Left forelimb (tissue), 1 donor: ENCODE data around the gene ZRANB3.

Source experiments
- DNase-seq: peaks from one replicate; pipeline ENCODE4 v3.0.0-alpha.2; 2018; ENCODE audit warnings: low spot score

ZRANB3 gene

DNA sequence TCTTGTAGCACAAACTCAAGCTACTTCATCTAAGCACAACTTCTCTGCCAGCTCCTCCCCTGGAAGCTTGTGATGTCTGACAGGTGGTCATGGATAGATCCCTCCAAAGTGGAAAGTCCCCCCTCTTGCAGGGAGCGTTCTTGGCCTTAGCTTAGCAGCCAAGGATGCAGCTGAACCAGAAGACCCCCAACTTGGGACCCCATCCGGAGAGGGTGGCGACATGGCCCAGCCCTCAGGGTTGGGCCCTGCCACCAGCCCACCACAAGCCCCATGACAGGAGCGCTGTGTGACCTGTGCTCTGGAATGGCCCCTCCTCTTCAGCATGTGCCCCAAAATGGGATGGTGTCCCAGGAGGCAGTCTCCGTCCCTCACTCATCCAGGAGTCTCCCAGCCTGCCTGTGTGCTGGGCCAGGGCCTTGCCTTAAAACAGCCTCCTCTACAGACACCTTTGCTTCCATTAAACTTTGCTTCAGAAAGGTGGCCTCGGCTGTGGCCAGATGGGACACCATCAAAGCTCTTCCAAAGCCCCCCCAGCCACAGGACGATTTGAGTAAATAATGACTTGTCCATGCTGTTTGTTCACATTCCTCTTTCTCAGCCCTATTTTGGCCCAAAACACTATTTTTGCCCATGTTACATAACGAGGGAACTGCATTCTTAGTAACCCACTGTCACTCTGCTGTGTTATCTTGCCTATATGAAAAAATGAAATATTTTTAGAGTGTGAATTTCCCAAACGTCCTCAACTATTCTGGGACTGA is 356.8 kb downstream of the ZRANB3 start:
- no peak for DNase-seq

DNA sequence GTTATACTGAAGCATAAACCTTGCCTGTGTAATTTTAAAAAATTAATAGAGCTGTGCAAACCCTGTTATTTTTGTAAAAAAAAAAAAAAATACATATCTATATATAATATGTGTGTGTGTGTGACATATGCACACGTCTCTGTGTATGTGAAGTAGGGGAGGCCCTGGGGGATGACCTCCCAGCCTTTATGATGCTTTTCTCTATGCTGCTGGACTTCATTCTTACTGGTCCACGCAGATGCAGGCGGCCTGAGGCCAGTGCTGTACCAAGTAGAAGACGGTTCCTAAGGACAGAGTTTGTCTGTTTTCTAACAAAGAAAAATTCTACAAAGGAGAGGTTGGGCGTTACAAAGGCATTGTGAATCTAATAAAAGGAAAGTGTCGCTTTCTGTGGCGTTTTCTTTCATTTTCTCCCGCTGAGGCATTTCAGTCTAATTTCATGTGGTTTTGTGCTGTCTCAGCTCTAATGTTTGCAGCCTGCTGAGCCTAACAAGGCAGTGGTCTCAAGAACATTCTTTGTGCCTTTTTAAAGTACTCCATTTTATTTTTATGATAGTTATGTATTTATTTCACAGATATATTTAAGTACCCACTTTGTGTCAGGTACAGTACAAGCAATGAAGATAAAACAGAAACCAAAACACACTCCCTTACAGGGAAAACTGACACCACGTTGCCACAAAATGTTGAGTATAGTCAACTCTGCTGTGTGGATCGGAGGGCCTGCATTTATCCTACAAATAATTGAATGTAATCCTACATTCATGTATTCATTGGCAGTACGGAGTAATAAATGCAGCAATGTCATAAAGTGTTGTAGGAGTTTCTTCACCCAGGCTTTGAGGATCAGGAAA is 360.9 kb downstream of the ZRANB3 start:
- no peak for DNase-seq

DNA sequence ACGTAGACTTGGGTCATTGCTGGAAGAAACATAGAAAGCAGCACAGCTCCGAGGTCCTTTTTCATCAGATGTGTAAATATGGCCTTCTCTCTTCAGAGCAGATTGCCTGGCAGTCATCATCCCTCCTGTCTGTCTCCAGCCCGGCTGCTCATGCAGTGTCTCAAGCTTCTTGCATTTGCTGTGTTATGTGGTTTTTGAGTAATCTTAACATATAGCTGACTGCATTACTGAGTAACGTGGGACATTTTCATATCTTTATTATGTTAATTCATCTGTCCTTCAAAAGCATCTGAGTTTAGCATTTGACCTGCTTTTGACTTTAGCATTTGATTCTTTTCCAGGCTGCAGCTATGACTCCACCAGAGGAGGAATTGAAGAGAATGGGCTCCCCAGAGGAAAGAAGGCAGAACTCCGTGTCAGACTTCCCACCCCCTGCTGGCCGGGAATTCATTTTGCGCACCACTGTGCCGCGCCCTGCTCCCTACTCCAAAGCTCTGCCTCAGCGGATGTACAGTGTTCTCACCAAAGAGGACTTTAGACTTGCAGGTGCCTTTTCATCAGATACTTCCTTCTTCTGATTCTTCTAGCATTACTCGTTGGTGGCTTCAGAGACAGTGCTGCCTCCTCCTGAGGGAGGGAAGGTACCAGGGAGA is 362.7 kb downstream of the ZRANB3 start:
- DNase-seq: no peak

DNA sequence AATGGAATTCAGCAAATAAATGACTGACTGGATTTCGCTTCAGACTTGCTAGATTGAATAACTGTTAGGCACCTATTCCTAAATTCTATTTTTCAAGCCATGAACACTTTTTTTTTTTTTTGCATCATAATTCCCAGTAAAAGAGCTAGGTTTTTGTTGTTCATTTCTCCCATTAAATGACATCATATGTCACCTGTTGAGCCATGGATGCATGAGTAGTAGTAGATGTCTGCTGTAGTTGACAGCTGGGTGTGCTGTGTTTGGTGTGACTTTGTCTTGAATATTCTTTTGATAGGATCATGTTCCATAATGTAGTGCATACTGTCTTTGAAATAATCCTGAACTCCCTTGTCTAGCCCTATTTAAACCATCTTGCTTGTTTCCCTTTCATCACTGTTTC is 363.7 kb downstream of the ZRANB3 start:
- DNase-seq: no peak

DNA sequence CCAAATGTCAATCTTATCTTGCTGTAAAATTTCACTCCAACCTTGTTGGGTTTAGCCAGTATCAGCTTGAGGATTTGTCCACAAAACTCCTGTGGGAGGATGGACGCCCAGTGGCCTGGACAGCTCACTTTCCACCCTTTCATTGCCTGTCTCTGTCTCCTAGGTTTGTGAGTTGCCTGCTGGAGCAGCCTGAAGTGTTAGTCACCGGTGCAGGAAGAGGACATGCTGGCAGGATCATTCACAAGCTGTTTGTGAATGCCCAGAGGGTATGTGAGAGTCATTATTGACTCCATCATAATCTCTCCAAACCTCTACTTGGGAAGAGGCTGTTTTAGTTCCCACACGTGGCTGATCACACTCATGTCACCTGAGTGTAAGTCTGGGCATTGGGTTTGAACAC is 366.6 kb downstream of the ZRANB3 start:
- DNase-seq: no peak

DNA sequence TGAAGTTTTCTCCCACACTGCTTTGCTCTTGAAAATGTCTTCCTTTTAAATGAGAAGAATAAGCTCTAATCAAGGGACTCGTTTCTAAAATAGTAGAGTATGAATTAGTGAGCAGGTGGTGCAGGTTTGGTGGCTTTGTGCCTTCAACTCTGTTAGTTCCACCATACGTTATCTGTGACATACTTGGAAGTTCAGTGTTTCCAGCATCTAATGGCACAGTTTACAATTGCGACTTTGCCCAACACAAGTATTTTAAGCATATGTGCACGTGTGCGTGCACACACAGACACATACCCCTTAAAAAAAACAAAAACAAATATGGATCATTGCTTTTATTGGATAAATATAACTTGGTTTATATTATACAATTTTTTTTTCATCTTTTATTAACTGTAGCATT is 367.1 kb downstream of the ZRANB3 start:
- no peak for DNase-seq

DNA sequence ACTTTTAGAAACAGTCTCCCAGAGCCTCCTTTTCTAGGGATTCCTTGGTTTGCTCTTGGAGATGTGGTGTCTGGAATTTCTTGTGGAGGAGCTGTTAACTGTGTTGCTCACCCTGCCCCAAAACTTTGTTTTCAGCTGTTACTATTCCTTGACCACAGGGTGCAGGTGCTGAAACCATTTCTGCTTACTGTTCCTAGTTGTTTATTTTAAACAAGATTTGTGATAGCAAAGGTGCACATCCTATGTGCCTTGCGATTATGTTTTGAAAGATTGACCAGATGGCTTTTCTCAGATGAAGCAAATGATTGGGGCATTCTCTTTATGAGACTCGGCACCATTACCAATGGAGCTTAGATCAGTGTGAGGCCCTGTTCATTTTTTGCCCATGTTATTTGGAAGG is 367.7 kb downstream of the ZRANB3 start:
- DNase-seq: no peak

DNA sequence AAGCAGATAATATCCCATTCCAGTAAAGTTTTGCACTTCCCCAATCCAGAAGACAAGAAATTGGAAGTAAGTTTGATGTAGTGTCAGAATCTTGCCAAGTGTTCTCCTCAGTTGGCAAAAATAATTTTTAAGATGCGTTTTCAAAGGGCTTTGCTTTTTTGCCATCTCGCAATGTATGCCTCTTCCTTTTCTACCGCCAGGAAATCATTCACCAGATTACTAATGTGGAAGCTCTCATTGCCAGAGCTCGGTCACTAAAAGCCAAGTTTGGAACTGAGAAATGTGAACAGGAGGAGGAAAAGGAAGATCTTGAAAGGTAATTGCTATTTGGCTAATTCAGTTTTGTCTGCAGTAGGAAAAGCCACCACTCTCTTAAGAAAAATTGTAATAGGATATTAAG is 368.2 kb downstream of the ZRANB3 start:
- DNase-seq: no peak

DNA sequence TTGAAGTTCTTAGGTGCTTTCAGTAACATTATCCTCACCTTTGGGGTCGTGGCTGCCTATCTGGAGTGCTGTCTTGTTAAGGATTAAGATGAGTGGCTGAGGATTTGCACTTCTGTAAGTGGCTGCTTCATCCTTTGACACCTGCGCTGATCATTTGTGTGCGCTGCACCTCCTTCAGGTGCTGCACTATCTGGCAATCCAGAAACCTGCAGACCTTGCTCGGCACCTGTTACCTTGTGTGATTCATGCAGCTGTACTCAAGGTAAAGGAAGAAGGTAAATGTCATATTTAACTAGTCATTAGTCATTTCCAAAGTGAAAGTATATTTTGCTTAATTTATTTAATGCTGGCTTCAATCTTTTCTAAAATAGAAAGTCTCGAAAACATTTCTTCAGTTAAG is 368.6 kb downstream of the ZRANB3 start:
- DNase-seq: no peak

DNA sequence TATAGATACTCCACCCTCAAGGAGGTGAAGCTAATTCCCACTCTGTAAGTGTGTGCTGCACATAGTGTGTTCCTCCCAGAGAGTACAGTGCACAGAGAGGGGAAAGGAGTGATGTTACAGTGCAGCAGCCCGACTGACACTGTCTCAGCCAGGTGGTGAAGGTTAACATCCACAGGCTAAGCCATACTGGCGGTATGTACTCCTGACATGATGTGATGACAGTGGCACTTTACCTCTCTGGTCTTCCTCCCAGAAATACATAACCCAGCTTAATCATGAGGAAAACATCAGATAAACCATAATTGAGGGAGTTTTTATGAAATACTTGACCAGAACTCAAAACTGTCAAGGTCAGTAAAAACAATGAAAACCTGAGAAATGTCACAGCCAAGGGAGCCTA is 371.8 kb downstream of the ZRANB3 start:
- DNase-seq: no peak

DNA sequence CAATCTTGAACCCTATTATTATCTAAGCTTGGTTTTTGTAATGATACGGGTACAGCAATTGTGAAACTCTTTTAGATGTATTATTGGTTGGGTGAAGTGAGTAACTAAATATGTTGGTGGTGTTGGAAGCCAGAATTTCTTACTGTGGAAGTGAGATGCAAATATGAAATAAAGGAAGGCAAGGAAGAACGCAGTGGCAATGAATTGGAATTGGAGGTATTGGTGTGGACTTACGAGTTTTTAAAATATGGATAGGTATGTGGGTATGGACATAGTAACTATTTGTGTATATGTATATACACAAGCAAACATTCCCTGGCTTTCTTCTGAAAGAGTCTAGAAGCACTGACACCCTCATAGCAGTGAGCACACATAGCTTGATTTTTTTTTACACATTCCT is 373.2 kb downstream of the ZRANB3 start:
- no peak for DNase-seq

DNA sequence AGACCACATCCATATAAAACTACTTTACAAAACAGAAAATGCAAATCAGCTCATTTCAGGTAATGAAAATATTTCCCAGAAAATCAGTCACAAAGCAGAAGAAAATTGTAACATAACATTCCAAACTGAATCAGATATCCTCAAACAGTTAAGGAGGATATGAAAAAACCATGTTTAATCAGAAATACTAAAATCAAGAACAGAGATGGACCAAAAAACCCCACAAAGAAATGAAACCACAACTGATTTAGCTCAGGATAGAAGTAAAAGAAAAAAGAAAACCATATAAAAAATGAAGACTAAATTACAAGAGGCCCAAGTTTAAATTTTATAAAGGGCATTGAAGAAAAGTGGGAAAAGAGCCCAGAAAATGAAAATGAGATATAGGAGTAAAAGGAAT is 376.1 kb downstream of the ZRANB3 start:
- no peak for DNase-seq

DNA sequence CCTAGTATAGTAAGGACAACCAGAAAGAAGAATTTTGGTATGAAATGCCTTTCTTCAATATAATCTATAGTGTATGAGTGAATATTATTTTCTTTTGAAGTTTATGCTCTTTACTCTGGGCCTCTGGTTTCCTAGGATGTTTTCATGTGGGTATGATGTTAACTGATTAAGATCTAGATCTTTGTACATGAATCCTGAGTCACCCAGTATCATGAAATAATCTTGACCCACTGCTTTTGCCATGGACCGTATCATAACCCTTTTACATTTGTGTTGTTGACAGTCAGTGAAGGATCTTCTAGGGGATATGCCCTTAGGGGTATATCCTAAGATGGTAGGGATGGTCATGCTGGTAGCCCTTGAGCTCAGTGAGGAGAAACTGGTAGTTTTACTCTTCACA is 378.7 kb downstream of the ZRANB3 start:
- no peak for DNase-seq

DNA sequence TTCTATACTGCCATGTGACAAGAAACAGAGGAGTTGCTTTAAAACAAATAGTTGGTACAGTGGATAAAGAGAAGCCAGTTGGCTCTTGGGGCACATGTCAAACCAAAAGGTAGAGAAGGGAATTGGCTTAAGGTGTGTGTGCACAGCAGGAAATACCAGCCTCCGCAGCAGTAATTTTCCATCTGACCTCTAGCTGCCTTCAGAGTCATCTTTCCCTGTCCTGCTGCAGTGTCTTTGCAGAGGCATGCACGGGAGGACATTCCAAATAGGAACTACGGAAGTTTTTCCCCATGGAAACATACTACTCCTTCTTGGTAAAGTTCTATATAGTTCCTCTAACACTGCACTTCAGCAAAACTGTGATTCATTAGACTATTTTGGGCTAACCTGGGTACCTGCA is 379.4 kb downstream of the ZRANB3 start:
- DNase-seq: no peak

DNA sequence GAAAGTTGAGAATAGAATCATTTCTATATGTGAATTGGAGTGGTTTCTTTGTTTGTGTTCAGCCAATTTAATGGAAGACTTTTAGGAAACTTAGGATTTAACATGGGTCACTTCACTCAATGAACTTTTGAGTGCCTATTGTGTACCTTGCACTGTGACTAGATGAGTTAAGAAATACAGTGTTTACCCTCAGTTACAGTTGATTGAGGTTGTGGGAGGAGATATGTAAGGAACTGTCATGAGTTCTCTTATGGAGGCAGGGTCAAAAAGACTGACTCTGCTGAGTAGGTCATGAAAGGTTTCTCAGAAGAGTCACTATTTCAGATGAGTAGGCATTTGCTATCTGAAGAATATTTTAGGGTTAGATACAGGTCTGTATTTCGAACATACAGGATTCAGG is 380.3 kb downstream of the ZRANB3 start:
- DNase-seq: no peak

DNA sequence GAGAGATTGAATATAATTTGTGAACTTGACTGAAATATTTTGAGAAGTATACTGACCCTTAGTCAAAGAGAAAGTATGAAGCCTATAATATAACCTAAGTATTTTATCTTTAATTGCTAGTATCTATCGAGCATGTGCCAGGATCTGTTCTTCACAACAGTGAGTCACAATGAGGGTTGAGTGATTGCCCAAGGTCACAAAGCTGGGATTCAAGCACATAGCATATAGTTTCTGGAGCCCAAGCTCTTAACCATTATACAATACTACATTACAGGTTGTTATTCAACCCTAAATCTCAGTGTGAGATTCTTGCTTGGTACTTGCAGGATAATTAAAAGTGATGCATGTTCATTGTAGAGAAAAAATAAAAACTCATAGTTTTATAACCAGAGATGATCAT is 381.8 kb downstream of the ZRANB3 start:
- DNase-seq: no peak

DNA sequence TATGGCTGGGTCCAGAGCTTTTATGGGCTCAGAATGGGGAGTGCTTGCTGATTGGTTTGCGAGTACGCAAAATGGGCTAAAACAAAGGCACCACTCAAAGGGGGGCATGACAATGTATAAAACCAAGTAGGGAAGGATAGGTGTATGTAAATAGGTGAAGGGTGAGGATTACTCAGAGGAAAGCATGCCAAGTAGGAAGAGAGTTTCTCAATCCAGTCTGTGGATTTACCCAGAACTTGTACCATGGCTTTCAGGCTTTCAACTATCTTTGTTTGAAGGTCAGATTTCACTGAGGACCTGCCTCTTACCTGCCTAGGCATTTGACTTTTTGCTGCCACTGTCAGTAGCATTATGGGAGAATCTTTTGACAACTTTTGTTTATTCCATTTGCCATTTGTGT is 386.7 kb downstream of the ZRANB3 start:
- DNase-seq: no peak

DNA sequence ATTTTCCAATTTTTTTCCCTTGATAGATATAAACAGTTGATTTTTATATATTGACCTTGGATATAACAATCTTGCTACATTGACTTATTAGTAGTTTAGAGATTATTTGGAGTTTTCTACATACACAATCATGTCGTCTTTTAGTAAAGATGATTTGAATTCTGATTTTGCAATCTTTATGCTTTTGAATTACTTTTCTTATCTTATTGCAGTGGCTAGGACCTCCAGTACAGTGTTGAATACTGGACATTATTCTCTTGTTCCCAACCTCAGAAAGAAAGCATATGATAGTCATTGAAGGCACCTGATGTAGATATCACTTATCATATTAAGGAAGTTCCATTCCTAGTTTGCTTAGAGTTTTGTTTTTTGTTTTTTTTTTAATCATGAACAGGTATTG is 388.7 kb downstream of the ZRANB3 start:
- DNase-seq: no peak

DNA sequence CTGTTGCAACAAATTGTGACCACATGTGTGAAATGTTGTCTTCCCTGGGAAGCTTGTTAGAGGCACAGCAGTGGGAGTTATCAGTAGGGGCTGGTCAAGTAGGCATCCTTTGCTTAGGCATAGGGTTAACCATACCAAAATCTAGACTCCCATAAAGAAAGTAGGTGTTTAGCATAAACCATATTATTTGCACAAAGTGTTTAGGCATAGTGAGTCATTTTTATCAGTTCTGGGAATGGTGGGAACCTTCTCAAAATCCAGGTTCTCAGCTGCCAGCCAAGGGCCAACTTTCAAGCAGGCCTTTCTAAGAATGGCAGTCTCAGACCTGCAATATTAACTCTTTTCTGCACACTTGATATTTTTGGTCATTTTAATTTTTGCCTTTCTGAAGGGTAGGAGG is 390.4 kb downstream of the ZRANB3 start:
- DNase-seq: no peak

DNA sequence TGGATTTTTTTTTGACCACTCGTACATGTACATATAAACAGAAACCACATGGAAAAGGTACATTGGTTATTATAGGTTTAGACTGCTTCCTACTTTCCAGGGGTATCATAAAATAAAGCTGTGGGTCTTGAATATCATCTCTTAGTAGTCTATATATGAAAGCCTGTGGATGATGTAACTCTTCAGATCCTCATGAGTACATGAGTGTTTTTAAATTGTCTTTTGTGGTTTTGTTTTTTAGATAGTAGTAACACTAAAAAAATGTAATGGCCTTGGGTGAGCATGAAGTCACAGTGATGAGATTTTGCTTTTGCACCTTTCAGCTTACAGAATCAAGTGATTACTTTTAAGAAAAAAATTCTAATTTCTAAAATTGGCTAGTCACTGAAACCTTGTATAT is 398.7 kb downstream of the ZRANB3 start:
- DNase-seq: no peak

DNA sequence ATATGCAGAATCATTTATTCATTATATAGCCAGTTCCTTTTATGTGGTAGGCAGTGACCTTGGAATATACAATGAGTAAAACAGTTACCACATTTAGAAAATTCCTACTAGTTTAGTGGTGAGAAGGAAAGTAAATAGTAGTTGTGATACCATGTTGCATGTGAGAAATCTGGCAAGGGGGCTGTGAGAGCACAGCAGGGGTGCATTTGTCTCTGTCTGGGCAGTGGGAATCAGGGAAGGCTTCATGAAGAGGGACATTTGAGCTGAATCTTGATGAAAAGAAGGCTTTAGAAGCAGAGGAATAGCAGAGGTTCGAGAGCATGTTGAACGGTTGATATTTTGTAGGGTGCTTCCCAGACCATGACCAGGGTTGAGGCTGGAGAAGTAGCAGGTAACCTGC is 400.3 kb downstream of the ZRANB3 start:
- DNase-seq: no peak

DNA sequence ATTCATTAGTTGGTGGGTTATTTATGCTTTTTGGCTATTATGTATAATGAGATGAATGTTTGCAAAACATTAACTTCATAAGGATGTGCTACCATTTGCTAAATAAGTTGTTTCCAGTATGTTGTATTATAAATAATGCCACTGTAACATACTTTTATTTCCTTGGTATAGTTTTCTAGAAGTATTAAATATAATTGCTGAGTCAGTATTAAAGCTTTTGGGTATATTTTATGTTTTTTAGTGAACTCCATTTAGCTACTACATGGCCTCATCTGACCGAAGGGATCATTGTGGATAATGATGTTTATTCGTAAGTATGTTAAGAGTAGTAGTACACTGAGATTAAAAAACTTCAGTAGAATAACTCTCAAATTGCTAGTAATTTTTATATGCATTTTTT is 405.1 kb downstream of the ZRANB3 start:
- no peak for DNase-seq
